ENCODE data around the gene HDAC7. TPM values are rescaled to one million over a fixed set of nuclear protein-coding genes. Genes with fewer than 3 reads are reported as not detected.

The HDAC7 gene
- total RNA-seq, 2 donors from 2014 or later = 39.5 to 67.7 TPM

- 35% methylated on average over 17 of the region's 17 CpGs for WGBS
- H3K36me3 ChIP-seq = no peaks in the 10 kb centered on the region
- intact Hi-C loops (cut with DNase I) = no loop called here
- peak; percentile 83 for DNase-seq (ENCODE audit: low spot score)
- peak overlapping the region; percentile 64 to 71 for H3K4me3 ChIP-seq
- H3K4me1 ChIP-seq (replicated peaks) = peaks cover 10% of the 10 kb centered on the region
- TF ChIP-seq POLR2A (IDR thresholded peaks at IDR 0.05) (peak; percentile 35), CTCF (IDR thresholded peaks at IDR 0.05) (no peak), POLR2AphosphoS5 (IDR thresholded peaks at IDR 0.05) (peak; percentile 70)
- no peaks in the 10 kb centered on the region for H3K27me3 ChIP-seq (replicated peaks; ENCODE audit: insufficient read depth)
- peak overlapping the region; percentile 90 for H3K27ac ChIP-seq
- H3K9me3 ChIP-seq = no peaks in the 10 kb centered on the region
These were observed 1.1 kb upstream of the HDAC7 start for GRCh38 chr12:47820631-47821345.

- Histone ChIP-seq H3K4me3 (peak overlapping the region; percentile 64 to 71), H3K9me3 (no peaks in the 10 kb centered on the region), H3K27me3 (replicated peaks; ENCODE audit: insufficient read depth) (no peaks in the 10 kb centered on the region), H3K4me1 (replicated peaks) (peaks cover 10% of the 10 kb centered on the region), H3K36me3 (no peaks in the 10 kb centered on the region), H3K27ac (peak overlapping the region; percentile 90)
- WGBS = under 1% methylated on average over 43 of the region's 77 CpGs
- peak; percentile 9 for TF ChIP-seq POLR2A (IDR thresholded peaks at IDR 0.05)
- TF ChIP-seq CTCF (IDR thresholded peaks at IDR 0.05) = peak in 1 of 4 experiments; percentile 11
- no peak for TF ChIP-seq POLR2AphosphoS5 (IDR thresholded peaks at IDR 0.05)
- DNase-seq (ENCODE audit: low spot score) = no peak
- intact Hi-C loops (cut with DNase I) = no loop called here
These were observed 386 bp downstream of the HDAC7 start for GRCh38 chr12:47819138-47819895.

DNA sequence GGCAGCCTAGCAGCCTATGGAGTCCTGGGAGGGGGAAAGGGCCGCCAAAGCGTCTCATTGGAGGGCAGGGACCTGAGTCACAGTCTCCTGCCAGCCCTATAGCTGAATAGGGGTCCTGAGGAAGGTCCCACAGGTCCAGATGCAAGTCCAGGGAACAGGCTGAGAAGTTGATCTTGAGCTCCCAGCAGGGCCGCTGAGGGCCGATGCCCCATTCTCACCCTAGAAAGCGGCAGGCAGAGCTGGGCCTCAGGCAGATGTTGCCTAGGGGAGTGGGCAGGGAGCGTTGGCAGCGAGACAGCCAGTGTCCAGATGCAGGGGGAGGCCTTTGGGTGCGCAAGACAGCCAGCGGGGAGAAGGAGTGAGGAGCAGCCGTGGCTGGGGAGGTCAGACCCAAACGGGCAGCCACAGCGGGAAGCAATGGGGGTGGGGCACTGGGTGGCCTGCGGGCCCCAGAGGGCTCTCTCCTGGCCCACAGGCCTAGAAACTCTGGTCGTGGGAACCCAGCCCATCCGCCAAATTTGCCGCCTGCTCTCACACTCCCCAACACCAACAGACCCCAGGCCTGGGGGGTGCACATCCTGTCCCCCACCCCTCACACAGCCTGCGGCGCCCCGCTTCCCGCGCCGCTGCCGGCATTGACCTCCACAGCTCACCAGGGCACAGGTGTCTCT, 1.1 kb downstream of the HDAC7 start:
- Histone ChIP-seq H3K36me3 (no peaks in the 10 kb centered on the region), H3K9me3 (no peaks in the 10 kb centered on the region), H3K27ac (peak overlapping the region; percentile 90), H3K27me3 (replicated peaks; ENCODE audit: insufficient read depth) (no peaks in the 10 kb centered on the region), H3K4me3 (peak overlapping the region; percentile 64 to 71), H3K4me1 (replicated peaks) (peaks cover 15% of the 10 kb centered on the region)
- no peak for DNase-seq (ENCODE audit: low spot score)
- intact Hi-C loops (cut with DNase I) = no loop called here
- TF ChIP-seq POLR2AphosphoS5 (IDR thresholded peaks at IDR 0.05) = no peak
- no peak for TF ChIP-seq POLR2A (IDR thresholded peaks at IDR 0.05)
- TF ChIP-seq CTCF (IDR thresholded peaks at IDR 0.05) = no peak
- WGBS = 14% methylated on average over 20 of the region's 23 CpGs

- H3K4me1 ChIP-seq (replicated peaks) = peaks cover 16% of the 10 kb centered on the region
- H3K27ac ChIP-seq = peak overlapping the region; percentile 90
- H3K27me3 ChIP-seq (replicated peaks; ENCODE audit: insufficient read depth) = no peaks in the 10 kb centered on the region
- TF ChIP-seq POLR2AphosphoS5 (IDR thresholded peaks at IDR 0.05) (no peak), POLR2A (IDR thresholded peaks at IDR 0.05) (no peak), CTCF (IDR thresholded peaks at IDR 0.05) (no peak)
- H3K36me3 ChIP-seq = no peaks in the 10 kb centered on the region
- H3K4me3 ChIP-seq = peak overlapping the region in 1 of 2 donors; percentile 71
- no peaks in the 10 kb centered on the region for H3K9me3 ChIP-seq
- DNase-seq (ENCODE audit: low spot score) = no peak
- intact Hi-C loops (cut with DNase I) = no loop called here
- WGBS = 45% methylated on average over 3 of the region's 3 CpGs
These were observed 1.7 kb downstream of the HDAC7 start for GRCh38 chr12:47818007-47818376.

Measured in prostate gland (tissue), 2 donors.